T47D (cell line): ENCODE results near the gene HRH3.

Source experiments
- DNase-seq, 2 experiments: peaks; one replicate each; pipeline versions ENCODE4 v3.0.0 to v3.0.0-alpha.2; 2011 to 2012; ENCODE audit warnings: low read depth in 1 of 2, low spot score in 1 of 2
- JUND ChIP-seq: IDR thresholded peaks from 2 replicates; pipeline ENCODE4 v1.6.1; 2012; ENCODE audit warnings: low read depth
- in situ Hi-C: cut with HindIII; loops from 2 replicates; pipeline ENCODE4 v1.10.0; 2016; ENCODE audit warnings: low sequenced_read_pairs, low pct_unique_long_range_greater_than_20kb

Gene HRH3

DNA sequence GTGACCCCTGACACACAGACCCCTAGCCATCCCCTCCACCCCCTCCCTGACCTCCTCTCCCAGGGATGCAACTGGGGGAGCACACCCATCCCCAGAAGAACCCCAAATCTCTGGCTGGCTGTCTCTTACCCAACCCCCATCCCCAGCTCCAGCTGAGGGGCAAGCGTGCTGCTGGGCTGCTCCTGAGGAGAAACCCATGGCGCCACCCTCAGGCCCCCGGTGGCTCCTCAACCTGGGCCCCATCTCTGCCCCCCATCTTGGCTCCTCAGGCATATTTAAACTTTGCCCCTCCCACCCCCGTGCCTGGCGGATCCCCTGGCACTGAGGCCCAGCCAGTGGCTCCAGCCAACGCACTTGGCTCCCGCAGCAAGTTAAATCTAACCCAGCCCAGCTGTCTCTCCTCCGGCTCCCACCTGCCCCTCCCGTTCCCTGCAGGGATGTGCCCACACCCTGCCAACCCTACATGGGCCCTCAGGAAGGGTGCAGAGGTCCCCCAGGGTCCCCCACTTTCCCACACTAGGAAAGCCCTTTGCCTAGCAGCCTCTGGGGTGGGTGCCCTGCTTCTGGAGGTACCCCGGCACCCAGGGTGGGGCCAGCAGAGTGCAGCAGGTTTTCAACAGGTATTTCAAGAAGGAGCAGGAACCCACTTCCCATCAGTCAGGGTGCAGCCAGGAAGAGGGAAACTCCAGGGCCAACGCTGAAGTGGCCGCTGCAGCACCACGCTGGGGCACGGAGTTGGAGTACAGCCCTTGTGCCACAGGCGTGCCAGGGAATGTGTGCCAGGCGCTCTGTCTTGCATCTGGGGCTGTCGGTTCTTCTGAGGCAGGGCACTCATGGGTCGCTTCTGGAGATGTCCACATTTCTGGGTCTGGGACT, 12.9 kb upstream of the HRH3 start:
- no peak for TF ChIP-seq JUND
- peak in 1 of 2 experiments; percentile 36 for DNase-seq
- in situ Hi-C loops = no loop called here

DNA sequence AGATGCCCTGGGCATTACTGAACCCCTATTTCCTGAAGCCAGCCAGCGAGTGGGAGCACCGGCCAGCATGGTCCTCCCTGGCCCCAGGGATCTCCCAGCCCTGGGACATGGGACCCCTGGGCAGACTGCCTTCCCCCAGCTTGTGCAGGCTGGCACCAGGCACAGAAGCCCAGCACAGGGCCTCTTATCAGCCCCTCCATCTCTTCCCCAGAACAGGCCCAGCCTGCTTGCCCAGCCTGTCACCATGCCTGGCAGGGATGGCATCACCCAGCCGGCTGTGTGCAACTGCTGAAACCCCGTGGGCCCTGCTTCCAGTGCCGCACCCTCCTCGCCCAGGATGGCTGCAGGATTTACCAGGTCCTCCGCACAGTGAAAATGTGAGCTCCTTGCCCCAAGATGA, 12.1 kb upstream of the HRH3 start:
- TF ChIP-seq JUND = no peak
- DNase-seq = peak; percentile 95
- in situ Hi-C loops = no loop called here

DNA sequence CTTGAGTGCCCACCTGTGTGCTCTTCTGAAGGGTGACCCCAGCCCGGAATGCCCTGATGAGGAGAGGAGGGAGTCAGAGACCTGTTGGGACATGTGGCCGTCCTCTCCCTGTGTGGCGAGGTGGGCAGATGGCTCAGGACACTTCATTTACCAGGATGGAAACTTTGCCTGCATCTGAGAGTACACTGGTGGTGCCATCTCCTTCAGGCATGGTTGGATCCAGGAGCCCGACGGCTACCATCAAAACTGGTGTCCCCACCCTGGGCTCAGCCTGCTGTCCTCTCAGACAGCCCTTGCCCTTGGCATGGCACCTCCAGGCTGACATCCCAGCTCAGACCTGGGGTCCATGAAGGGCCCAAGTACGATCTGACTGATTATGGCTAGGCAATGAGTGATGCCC, 11.2 kb upstream of the HRH3 start:
- in situ Hi-C loops = no loop called here
- no peak for TF ChIP-seq JUND
- no peak for DNase-seq

DNA sequence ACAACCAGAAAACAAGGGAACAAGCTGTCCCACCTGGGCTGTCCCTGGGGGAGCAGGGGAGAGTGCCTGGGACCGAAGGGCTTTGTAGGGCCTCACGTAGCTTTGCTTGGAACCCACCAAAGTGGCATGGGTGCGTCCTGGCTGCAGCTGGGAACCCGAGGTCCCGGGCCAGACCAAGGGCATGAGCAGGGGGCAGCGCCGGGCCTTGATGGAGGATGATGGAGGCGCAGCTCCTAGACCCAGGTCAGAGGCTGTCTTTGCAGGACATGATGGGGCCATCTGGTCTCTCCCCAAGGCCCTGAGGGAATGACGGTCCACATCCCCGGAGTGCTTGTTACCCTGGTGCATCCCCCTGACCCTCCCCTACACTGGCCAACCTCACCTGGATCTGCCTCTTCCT, 10.6 kb upstream of the HRH3 start:
- no peak for DNase-seq
- no peak for TF ChIP-seq JUND
- in situ Hi-C loops = no loop called here

DNA sequence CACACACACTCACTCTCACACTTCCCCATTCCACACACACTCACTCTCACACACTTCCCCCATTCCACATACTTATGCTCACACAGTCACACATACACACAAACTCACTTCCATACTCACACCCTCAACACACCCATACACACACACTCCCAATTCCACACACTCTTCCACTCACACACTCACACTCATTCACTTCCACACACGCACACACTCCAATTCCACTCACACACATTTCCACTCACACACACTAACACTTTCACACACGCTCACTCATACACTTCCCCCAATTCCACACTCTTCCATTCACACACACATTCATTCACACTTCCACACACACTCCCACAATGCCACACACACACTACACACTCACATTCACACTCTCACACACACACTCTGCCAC, 10.2 kb upstream of the HRH3 start:
- no peak for DNase-seq
- TF ChIP-seq JUND = no peak
- in situ Hi-C loops = no loop called here

DNA sequence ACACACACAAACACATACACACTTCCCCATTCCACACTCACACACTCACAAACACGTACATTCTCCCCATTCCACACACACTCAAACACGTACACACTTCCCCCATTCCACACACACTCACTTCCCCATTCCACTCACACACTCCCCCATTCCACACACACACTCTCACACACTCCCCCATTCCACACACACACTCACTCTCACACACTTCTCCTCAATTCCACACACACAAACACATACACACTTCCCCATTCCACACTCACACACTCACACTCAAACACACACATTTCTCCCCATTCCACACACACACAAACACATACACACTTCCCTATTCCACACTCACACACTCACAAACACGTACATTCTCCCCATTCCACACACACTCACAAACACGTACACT, 9.6 kb upstream of the HRH3 start:
- no peak for TF ChIP-seq JUND
- in situ Hi-C loops = no loop called here

DNA sequence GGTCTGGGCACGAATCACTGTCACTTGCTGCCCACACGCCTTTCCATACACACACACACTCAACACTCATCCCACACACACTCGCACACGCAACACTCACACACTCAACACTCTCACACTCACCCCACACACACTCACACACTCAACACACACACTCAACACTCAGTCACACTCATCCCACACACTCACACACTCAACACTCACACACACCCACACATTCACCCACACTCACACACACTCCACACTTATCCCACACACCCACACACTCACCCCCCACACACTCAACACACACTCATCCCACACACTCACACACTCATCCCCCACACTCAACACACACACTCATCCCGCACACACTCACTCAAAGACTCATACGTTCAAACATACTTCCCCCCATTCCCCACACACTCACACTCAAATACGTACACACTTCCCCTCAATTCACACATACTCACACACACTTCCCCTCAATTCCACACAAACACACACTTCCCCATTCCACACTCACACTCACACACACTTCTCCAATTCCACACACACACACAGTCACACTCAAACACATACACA, 9.0 kb upstream of the HRH3 start:
- no peak for DNase-seq
- in situ Hi-C loops = no loop called here
- TF ChIP-seq JUND = no peak

More for the DNA sequence above, 9.6 kb upstream of the HRH3 start:
- DNase-seq = no peak

DNA sequence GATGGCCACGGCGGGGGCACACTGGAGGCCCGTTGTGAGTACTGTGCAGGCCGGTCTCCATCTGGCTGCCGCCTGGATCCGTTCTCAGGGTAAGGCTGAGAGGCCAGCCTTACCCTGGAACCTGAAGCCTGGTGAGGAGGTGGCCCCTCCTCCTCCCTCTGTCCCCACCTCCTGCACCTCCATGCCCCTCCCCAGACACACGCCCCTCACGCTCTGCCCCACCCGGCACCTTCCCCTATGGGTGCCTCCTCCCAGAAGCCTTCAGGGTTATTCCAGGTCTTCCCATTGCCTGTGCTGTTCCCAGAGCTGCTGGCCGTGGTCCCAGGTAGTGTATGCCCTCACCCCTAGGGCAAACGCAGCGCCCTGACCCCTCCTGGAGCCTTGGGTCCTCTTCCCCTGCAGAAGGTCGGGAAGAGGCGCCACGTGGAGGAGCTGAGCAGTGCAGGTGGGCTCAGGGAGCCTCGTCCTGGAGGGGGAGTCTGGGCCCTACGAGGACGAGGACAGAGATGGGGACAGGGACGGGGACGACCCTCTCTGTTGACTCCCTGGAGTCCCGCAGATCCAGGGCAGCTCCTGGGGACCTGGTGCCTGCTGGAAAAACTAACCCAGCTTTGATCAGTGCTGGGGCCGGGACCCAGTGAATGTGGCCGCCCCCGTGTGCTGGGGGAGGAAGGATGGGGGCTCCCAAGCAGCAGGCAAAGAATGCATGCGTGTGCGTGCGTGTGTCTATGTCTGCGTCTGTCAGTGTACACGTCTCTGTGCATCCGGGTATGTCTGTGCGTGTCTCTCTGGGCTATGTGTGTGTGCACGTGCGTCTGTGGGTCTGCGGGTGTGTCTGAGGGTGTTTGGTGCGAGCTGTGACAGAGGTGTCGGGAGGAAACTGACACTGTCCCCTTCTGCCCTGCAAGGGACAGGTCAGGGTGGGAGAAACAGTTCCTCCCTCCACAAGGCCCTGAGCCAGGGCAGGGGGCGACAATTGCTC, 8.2 kb upstream of the HRH3 start:
- in situ Hi-C loops = no loop called here
- DNase-seq = peak; percentile 86 to 95
- TF ChIP-seq JUND = no peak

DNA sequence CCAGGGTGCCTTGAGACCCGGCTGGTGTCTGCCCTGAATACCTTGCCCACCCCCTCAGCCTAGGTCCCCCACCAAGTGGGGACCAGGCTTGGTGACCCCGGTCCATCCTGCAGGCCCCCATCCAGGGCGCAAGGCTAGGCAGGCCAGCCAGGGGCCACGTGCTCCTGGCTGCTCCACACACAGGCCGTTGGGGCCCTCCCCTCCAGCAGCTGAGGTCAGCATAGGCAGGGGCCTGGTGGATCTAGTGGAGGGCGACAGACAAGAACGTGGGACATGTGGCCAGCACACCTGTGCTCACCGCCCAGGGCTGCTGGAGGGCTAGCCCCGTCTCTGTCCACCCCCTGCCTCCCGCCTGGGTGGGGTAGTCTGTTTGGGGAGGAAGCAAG, 7.5 kb upstream of the HRH3 start:
- no peak for TF ChIP-seq JUND
- DNase-seq = no peak
- in situ Hi-C loops = no loop called here

DNA sequence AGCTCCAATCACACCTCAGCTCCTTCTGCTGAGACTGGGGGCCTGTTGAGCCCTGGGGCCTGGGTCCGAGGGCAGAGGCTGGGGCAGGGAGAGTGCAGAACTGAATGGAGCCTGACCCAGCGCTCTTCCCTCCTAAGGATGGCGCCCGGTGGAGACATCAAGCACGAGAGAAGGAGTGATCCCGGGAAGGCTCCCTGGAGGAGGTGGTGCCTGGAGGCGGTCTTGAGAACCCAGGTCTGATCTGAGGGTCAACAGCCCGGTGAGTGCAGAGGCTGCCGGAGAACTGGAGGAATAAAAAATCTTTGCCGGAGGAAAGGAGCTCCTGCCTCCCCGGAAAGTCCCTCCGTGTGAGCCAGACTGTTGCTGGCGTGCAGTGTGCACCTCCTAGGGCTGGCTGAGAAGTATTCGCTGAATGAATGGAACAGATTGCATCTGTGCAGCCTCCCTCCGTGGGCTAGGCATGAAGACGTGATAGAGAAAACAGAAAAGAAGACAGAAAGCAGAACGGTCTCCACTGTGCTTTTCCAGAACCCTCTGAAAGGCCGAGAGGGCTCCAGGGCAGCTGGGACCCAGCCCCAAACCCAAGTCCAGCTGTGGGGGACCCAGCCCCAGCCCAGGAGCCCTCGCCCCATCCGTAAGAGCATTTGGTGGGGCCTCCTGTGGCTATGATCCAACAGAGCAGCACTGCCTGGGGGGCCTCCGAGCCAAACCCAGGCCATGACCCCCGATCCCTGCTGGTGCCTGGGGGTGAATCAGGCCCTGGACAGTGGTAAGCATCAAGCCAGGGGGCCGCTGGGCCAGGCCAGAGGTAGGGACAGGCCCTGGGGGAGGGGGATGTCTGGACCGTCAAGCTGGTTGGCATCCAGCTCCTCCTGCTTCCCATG, 6.9 kb upstream of the HRH3 start:
- no peak for DNase-seq
- TF ChIP-seq JUND = no peak
- in situ Hi-C loops = no loop called here

DNA sequence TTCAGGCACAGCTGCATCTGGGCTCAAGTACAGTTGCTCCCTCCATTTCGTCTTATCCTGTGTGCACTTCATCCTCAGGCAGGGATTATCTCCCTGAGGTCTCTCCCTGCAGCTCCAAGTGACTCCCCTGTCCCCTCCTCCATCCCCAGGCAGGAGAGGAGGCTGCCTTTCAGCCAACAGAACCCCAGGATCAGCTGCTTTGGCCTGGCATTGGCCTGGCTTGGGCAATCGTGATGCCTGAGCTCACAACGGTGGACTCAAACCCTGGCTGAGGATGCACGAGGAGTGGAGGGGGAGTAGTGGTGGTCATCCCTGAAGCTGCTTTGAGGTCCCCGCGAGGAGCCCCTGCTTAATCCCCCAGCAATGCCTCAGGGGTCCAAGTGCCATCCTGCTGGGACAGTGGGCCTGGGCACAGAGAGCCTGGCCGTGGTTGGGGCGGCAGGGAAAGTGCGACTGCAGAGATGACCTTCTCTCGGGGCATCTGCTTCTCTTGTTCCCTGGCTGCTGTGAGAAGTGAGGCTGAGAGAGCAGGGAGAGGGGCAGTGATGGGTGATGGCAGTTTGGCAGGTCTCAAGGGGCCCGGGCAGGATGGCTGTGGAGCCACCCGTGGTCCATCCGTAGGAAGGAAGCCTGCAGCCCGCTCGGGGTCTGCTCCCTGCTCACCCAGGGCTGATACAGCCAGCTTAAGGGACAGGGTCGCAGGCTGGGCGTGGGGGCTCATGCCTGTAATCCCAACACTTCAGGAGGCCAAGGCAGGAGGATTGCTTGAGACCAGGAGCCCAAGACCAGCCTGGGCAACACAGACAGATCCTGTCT, 6.0 kb upstream of the HRH3 start:
- TF ChIP-seq JUND = no peak

More for the DNA sequence above, 6.0 kb upstream of the HRH3 start:
- no peak for DNase-seq
- in situ Hi-C loops = no loop called here
